ENCODE data around the gene SRBD1.

GRCh38 chr2:45450634-45451033 is 160.4 kb downstream of the SRBD1 start:
- TF ChIP-seq MAX (CRISPR knock-in tag; IDR thresholded peaks at IDR 0.05) (no peak), ATF1 (CRISPR knock-in tag; IDR thresholded peaks at IDR 0.05) (no peak)

Measured in WTC11 (cell line).